Peyer's patch (tissue), 4 donors: Measurements from ENCODE around the gene DNAJC12. TPM values are rescaled to one million over a fixed set of nuclear protein-coding genes. Genes with fewer than 3 reads are reported as not detected.
"Not testable (repeated sequence)": the region's sequence is repeated elsewhere in the genome, so short reads cannot be mapped to it uniquely, and the experiment has no call there.

Experiments
- DNase-seq, 3 donors: peaks; one replicate each; pipeline ENCODE4 v3.0.0-alpha.2; 2017 to 2019
- H3K27ac ChIP-seq, 4 donors: fragments of 200-600 bp; sonication (generic); one replicate each; pipeline ENCODE4 v1.5.1; 2016 to 2019
- H3K27me3 ChIP-seq, 2 donors: fragments of 200-600 bp; sonication (generic); one replicate each; pipeline ENCODE4 v1.5.1; 2019
- H3K36me3 ChIP-seq, 3 donors: fragments of 200-600 bp; sonication (generic); one replicate each; pipeline ENCODE4 v1.5.1; 2016 to 2019
- H3K4me1 ChIP-seq, 4 donors: fragments of 200-600 bp; sonication (generic); one replicate each; pipeline ENCODE4 v1.5.1; 2016 to 2019
- H3K4me3 ChIP-seq, 4 donors: fragments of 200-600 bp; sonication (generic); 1 replicate in 3 of 4; 2 replicates in 1 of 4; pipeline ENCODE4 v1.5.1; 2016 to 2019; ENCODE audit warnings: mild to moderate bottlenecking in 1 of 4
- H3K9me3 ChIP-seq, 4 donors: fragments of 200-600 bp; sonication (generic); one replicate each; pipeline ENCODE4 v1.5.1; 2016 to 2019; ENCODE audit warnings: mild to moderate bottlenecking in 1 of 4
- POLR2A ChIP-seq, 2 donors: fragments of 450-650 bp; IDR thresholded peaks; one replicate each; pipeline ENCODE4 v1.5.1; 2017; ENCODE audit warnings: antibody characterized with exemption in 2 of 2, mild to moderate bottlenecking in 2 of 2, moderate library complexity in 2 of 2
- total RNA-seq, 4 donors: library from RNA; depleted of rRNA; stranded (reverse); fragments of >200 nt; gene quantifications; one replicate each; pipeline ENCODE4 v1.1.0, GENCODE V29; 2016
- TF ChIP-seq, protein P1 (sequence below), 6 experiments: fragments of 450-650 bp in 4 of 6; fragments of 200-600 bp in 2 of 6; sonication (generic) in 1 of 6; IDR thresholded peaks; one replicate each; pipeline ENCODE4 v1.5.1; 2017 to 2019; ENCODE audit warnings: antibody characterized with exemption in 6 of 6, mild to moderate bottlenecking in 3 of 6, moderate library complexity in 1 of 6

DNAJC12 gene
- total RNA-seq, 4 donors from 2014 or later: 1.8 to 3.3 (median 1.9) TPM; not detected in 1

DNA sequence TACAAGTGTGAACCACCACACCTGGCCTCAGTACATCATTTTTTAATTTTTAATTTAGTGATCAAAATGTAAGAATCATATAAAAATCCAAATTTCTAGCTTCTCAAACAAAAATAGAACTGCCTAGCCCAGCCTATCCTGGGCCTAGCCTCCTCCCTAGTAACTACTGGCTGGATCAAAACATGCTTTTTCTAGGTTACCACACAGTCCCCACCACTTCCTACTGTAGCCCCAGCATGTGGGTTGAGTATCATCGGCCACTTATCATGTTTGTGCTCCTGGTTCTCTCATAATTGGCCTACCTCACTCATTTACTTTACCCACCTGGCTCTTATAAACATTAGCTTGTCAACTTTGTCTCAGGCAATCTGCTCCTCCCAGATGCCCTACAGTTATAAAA, 52.9 kb downstream of the DNAJC12 start:
- H3K4me3 ChIP-seq: no peak overlapping the region
- no peak for DNase-seq
- no peak for TF ChIP-seq POLR2A (IDR thresholded peaks at IDR 0.05)
- TF ChIP-seq, protein P1, sequence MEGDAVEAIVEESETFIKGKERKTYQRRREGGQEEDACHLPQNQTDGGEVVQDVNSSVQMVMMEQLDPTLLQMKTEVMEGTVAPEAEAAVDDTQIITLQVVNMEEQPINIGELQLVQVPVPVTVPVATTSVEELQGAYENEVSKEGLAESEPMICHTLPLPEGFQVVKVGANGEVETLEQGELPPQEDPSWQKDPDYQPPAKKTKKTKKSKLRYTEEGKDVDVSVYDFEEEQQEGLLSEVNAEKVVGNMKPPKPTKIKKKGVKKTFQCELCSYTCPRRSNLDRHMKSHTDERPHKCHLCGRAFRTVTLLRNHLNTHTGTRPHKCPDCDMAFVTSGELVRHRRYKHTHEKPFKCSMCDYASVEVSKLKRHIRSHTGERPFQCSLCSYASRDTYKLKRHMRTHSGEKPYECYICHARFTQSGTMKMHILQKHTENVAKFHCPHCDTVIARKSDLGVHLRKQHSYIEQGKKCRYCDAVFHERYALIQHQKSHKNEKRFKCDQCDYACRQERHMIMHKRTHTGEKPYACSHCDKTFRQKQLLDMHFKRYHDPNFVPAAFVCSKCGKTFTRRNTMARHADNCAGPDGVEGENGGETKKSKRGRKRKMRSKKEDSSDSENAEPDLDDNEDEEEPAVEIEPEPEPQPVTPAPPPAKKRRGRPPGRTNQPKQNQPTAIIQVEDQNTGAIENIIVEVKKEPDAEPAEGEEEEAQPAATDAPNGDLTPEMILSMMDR (IDR thresholded peaks at IDR 0.05): no peak
- H3K27me3 ChIP-seq: no peaks in the 10 kb centered on the region
- no peak overlapping the region for H3K27ac ChIP-seq
- H3K9me3 ChIP-seq: no peaks in the 10 kb centered on the region
- peaks cover 0 to 9% (median 0%) of the 10 kb centered on the region in 4 donors for H3K4me1 ChIP-seq
- H3K36me3 ChIP-seq: no peaks in the 10 kb centered on the region

DNA sequence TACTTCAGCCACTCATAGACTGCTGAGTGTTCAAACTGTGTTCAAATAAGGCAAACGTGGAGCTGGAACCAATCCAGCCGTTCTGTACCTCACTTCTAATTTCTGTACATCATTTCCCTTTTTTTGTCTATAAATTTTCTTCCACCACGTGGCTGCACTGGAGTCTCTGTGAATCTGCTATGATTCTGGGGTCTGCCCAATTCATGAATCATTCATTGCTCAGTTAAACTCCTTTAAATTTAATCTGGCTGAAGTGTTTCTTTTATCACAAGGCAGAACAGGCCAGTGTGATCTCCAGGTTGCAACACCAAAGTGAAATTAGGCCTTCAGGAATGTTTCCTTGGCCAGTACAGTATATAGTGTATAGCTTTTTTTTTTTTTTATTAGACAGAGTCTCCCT, 53.5 kb downstream of the DNAJC12 start:
- Histone ChIP-seq H3K27me3 (no peaks in the 10 kb centered on the region), H3K36me3 (no peaks in the 10 kb centered on the region), H3K27ac (no peak overlapping the region), H3K9me3 (no peaks in the 10 kb centered on the region), H3K4me1 (peaks cover 0 to 9% (median 0%) of the 10 kb centered on the region in 4 donors), H3K4me3 (no peak overlapping the region)
- TF ChIP-seq POLR2A (IDR thresholded peaks at IDR 0.05): no peak
- TF ChIP-seq, protein P1 (IDR thresholded peaks at IDR 0.05): no peak
- no peak for DNase-seq

DNA sequence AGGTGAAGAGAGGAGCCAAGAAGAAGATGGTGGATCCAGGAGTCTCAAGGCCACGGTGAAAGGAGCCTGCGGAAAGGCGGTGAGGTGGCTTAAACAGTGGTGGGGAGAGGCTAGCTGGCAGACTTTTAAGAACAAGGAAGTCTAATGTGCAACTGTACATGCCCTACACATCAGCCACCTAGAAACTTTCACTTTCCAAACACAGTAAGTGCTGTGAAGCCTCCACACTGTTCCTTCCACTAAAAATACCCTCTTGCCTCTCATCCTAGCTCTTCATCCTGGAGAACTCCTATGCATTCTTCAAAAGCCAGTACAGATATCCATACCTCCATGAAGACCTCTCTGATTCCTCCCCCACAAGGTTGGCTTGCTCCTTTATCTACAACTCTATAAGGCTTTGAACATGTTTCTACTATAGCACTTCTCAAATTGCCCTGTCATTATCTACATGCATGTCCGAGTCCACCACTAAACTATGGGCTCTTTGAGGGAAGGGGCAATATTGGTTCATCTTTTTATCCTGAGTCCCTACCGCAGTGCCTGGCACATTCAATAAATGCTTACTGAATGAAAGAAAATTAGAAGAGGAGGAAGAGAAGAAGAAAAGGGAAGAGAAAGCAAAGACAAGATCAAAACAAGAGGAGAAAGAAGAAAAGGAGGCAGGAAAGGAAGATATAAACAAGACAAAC, 54.2 kb downstream of the DNAJC12 start:
- TF ChIP-seq, protein P1 (IDR thresholded peaks at IDR 0.05): no peak
- TF ChIP-seq POLR2A (IDR thresholded peaks at IDR 0.05): no peak
- Histone ChIP-seq H3K4me1 (peaks cover 0 to 9% (median 0%) of the 10 kb centered on the region in 4 donors), H3K27me3 (no peaks in the 10 kb centered on the region), H3K9me3 (no peaks in the 10 kb centered on the region), H3K4me3 (no peak overlapping the region), H3K36me3 (no peaks in the 10 kb centered on the region), H3K27ac (peak overlapping the region in 1 of 4 donors; percentile 35)
- no peak for DNase-seq

DNA sequence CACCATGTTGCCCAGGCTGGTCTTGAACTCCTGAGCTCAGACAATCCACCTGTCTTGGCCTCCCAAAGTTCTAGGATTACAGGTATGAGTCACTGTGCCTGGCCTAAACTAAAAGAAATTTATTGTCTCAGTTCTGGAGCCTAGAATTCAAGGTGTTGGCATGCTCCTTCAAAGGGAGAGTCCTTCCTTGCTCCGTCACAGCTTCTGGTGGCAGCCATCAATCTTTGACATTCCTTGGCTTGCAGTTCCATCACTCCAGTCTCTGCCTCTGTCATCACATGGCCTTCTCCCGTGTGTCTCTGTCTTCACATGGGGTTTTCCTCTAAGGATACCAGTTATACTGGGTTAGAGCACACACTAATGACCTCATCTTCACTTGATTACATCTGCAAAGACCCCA, 55.5 kb downstream of the DNAJC12 start:
- Histone ChIP-seq H3K36me3 (no peaks in the 10 kb centered on the region), H3K4me1 (peaks cover 0 to 9% (median 0%) of the 10 kb centered on the region in 4 donors), H3K27me3 (no peaks in the 10 kb centered on the region), H3K27ac (no peak overlapping the region), H3K9me3 (no peaks in the 10 kb centered on the region), H3K4me3 (no peak overlapping the region)
- no peak for DNase-seq
- TF ChIP-seq, protein P1 (IDR thresholded peaks at IDR 0.05): no peak
- TF ChIP-seq POLR2A (IDR thresholded peaks at IDR 0.05): no peak

DNA sequence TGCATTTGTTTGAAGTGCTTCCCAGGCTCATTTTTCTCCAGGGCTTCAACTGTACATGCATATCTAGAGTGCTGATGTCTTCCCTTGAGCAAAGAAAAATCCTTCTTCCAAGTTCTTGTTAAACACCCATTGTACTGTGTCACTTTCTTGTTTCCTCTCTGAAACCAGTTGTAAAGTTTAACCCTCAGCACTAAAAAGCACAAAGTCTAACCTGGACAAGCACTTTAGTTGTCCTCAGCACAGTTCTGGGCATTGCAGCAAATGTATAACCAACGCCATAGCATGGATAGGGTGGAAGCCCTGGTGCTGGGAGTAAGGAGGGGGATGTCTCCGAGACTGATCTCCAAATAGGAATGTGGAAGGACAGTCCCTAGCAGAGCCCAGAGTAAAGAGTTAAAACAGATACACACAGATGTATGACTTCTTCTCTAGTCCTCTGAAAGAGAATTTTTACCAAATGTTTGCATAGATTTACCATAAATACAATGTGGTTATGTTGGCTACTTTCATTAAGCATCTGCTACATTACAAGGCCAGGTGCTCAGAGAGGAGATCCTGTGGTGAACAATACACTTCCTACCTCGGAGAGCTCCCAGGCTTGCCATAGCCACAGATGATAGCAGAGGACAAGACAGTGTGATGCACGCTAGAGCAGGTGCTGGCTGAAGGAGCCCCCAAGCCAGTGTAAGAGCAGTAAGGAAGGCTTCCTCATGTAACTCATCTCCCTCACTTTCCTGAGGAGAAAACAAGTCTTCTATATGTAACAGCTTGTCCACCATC, 57.0 kb downstream of the DNAJC12 start:
- Histone ChIP-seq H3K36me3 (no peaks in the 10 kb centered on the region), H3K27me3 (no peaks in the 10 kb centered on the region), H3K4me3 (no peak overlapping the region), H3K9me3 (no peaks in the 10 kb centered on the region), H3K4me1 (peaks cover 0 to 9% (median 0%) of the 10 kb centered on the region in 4 donors), H3K27ac (no peak overlapping the region)
- DNase-seq: no peak
- TF ChIP-seq, protein P1 (IDR thresholded peaks at IDR 0.05): no peak
- no peak for TF ChIP-seq POLR2A (IDR thresholded peaks at IDR 0.05)

DNA sequence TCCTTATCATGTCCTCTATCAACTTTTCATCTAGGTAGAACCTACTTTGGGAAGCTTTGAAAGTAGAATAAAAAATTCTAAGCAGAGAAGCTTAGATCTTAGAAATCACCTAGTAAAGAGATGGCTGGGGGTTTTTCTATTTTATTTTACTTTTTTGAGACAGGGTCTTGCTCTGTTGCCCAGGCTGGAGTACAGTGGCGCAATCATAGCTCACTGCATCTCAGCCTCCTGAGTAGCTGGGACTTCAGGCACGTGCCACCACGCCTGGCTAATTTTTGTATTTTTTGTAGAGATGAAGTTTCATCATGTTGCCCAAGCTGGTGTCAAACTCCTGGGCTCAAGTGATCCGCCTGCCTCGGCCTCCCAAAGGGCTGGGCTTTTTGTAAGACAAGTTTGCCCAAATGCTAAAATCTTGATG, 57.8 kb downstream of the DNAJC12 start:
- H3K4me3 ChIP-seq, H3K27me3 ChIP-seq, H3K9me3 ChIP-seq, DNase-seq, H3K4me1 ChIP-seq, H3K36me3 ChIP-seq, H3K27ac ChIP-seq: not testable (repeated sequence)
